HepG2 (cell line): ENCODE data around the gene TKFC. TPM values are rescaled to one million over a fixed set of nuclear protein-coding genes. Genes with fewer than 3 reads are reported as not detected.

Experiments
- BRD4 ChIP-seq: sonication (generic); formaldehyde crosslinking; IDR thresholded peaks from 2 replicates; pipeline ENCODE4 v1.4.0; 2020; ENCODE audit warnings: missing genetic modification reagents
- CHD4 ChIP-seq: fragments of 200-600 bp; sonication (generic); IDR thresholded peaks from 2 replicates; pipeline ENCODE4 v1.7.0; 2017; ENCODE audit warnings: mild to moderate bottlenecking, low read length, borderline replicate concordance
- MIXL1 ChIP-seq: IDR thresholded peaks from 2 replicates; pipeline ENCODE4 v1.6.1; 2016
- MLLT10 ChIP-seq: sonication (generic); formaldehyde crosslinking; IDR thresholded peaks from 2 replicates; pipeline ENCODE4 v1.4.0; 2020; ENCODE audit warnings: missing genetic modification reagents
- MYNN ChIP-seq: sonication (generic); formaldehyde crosslinking; IDR thresholded peaks from 2 replicates; pipeline ENCODE4 v1.4.0; 2020; ENCODE audit warnings: mild to moderate bottlenecking, low read depth, missing genetic modification reagents
- NAIF1 ChIP-seq: sonication (generic); formaldehyde crosslinking; IDR thresholded peaks from 2 replicates; pipeline ENCODE4 v1.5.0; 2020; ENCODE audit warnings: mild to moderate bottlenecking, missing genetic modification reagents, borderline replicate concordance
- NR2F2 ChIP-seq: IDR thresholded peaks from 2 replicates; pipeline ENCODE4 v1.6.1; 2012; ENCODE audit warnings: low read depth, inconsistent platforms, borderline replicate concordance
- PHF21A ChIP-seq: sonication (generic); formaldehyde crosslinking; IDR thresholded peaks from 2 replicates; pipeline ENCODE4 v1.5.0; 2020; ENCODE audit warnings: mild to moderate bottlenecking, missing genetic modification reagents
- TBX3 ChIP-seq: fragments of 450-650 bp; IDR thresholded peaks from 2 replicates; pipeline ENCODE4 v1.6.1; 2017; ENCODE audit warnings: antibody characterized with exemption, mild to moderate bottlenecking, inconsistent platforms, borderline replicate concordance
- ZBTB3 ChIP-seq: sonication (generic); formaldehyde crosslinking; IDR thresholded peaks from 2 replicates; pipeline ENCODE4 v1.4.0; 2020; ENCODE audit warnings: low read depth, mild to moderate bottlenecking, moderate library complexity, missing genetic modification reagents, borderline replicate concordance
- ZNF17 ChIP-seq: sonication (generic); formaldehyde crosslinking; IDR thresholded peaks from 2 replicates; pipeline ENCODE4 v1.5.0; 2020; ENCODE audit warnings: mild to moderate bottlenecking, missing genetic modification reagents
- ZNF563 ChIP-seq: sonication (generic); formaldehyde crosslinking; IDR thresholded peaks from 2 replicates; pipeline ENCODE4 v1.8.0; 2022; ENCODE audit warnings: mild to moderate bottlenecking, moderate library complexity, missing genetic modification reagents
- polyA plus RNA-seq, 8 experiments: library from polyadenylated mRNA; depleted of rRNA in 3 of 8; stranded (reverse) in 7 of 8; unstranded in 1 of 8; fragments of >200 nt; fragmentation: Illumina TruSeq in 4 of 8; extraction: Trizol in 4 of 8; gene quantifications; 2 replicates each; pipeline versions ENCODE4 v1.2.1 to v1.2.3, GENCODE V29; 2011 to 2016; ENCODE audit warnings: low read depth in 4 of 8, missing spikeins in 1 of 8, mixed read lengths in 1 of 8; ENCODE audit not compliant: insufficient read depth in 1 of 8
- total RNA-seq, 5 experiments: library from RNA; depleted of rRNA; stranded (reverse); fragments of >200 nt; fragmentation: Illumina TruSeq; extraction: Trizol; gene quantifications; 2 replicates each; pipeline ENCODE4 v1.2.3, GENCODE V29; 2016; ENCODE audit warnings: low read depth in 1 of 5
- TF ChIP-seq, protein P1 (sequence below), 2 experiments: sonication (generic) in 1 of 2; formaldehyde crosslinking in 1 of 2; IDR thresholded peaks; 2 replicates each; pipeline versions ENCODE4 v1.4.0 to v1.6.1; 2018 to 2020; ENCODE audit warnings: missing genetic modification reagents in 2 of 2, borderline replicate concordance in 1 of 2, low read depth in 1 of 2, mild to moderate bottlenecking in 1 of 2, missing biosample characterization in 1 of 2
- TF ChIP-seq, protein P2 (sequence below): IDR thresholded peaks from 2 replicates; pipeline ENCODE4 v1.6.1; 2016; ENCODE audit warnings: low read depth, missing genetic modification reagents, missing compliant biosample characterization
- TF ChIP-seq, protein P3 (sequence below): sonication (generic); formaldehyde crosslinking; IDR thresholded peaks from 2 replicates; pipeline ENCODE4 v1.8.1; 2023; ENCODE audit warnings: mild to moderate bottlenecking, inconsistent platforms, moderate library complexity, missing genetic modification reagents, borderline replicate concordance
- TF ChIP-seq, protein P4 (sequence below): sonication (generic); formaldehyde crosslinking; IDR thresholded peaks from 2 replicates; pipeline ENCODE4 v1.9.0; 2021; ENCODE audit warnings: missing genetic modification reagents, borderline replicate concordance

TKFC gene
- total and polyA plus RNA-seq, 2 of the 13 experiments (the other 11 are each of a cell fraction or from before 2014, with no cell fraction given) = 147 to 197 TPM

DNA sequence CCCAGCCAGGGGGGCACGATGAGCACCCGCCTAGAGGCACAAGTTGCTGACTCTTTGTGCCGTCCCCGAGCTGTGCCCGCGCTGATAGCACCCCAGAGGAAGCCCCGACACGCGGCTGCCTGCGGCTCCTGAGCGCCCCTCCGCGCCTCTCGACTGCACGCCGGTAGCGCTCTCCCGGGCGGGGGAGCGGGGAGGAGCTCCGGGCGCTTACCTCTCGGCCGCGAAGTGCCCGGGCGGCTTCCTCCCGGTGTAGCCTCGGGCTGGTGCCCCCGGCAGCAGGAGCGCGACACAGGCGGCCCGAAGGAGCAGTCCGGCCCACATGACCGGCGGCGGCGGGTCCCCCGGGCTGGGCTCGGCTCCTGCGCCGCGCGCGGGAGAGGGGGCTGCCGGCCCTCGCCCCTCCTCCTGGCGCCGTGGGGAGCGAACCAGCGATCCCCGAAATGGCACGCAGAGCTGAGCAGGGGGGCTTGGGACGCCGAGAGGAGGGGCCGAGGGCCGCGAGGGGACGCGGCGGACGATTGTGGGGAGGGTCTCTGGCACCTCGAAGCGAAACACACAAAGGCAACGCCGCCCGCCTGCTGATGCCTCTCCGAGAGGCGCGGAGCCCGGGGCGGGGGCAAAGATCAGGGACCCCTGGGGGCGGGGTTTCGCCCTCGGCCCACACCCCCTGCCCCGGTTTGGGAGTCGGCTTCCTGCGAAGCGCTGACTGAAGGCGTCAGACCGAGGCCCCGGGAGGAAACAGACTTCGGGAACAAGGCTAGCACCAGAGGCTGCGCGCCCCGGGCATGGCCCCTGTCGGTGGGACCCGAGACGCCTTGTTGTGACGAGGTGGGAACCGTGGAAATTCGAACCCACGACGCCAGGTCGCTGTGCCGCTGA lies 38.1 kb upstream of the TKFC start, which contains the start of gene VWCE (continued):
- peak; percentile 48; the same call in 1 of the 2 replicates for TF ChIP-seq NR2F2
- 0 out of 2 replicates have a peak, but pooled peaks have one; percentile 20 for TF ChIP-seq MYNN (CRISPR knock-in tag)
- no peak for TF ChIP-seq ZNF17 (CRISPR knock-in tag)
- TF ChIP-seq MLLT10 (CRISPR knock-in tag) = no peak
- TF ChIP-seq, protein P1, sequence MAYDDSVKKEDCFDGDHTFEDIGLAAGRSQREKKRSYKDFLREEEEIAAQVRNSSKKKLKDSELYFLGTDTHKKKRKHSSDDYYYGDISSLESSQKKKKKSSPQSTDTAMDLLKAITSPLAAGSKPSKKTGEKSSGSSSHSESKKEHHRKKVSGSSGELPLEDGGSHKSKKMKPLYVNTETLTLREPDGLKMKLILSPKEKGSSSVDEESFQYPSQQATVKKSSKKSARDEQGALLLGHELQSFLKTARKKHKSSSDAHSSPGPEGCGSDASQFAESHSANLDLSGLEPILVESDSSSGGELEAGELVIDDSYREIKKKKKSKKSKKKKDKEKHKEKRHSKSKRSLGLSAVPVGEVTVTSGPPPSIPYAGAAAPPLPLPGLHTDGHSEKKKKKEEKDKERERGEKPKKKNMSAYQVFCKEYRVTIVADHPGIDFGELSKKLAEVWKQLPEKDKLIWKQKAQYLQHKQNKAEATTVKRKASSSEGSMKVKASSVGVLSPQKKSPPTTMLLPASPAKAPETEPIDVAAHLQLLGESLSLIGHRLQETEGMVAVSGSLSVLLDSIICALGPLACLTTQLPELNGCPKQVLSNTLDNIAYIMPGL (CRISPR knock-in tag; IDR thresholded peaks at IDR 0.05; ENCODE audit: borderline replicate concordance in 1 of 2, low read depth in 1 of 2) = peak in 1 of 2 experiments; percentile 25; a peak in 2 of 4 replicates
- TF ChIP-seq BRD4 (CRISPR knock-in tag) = no peak; the same call in 1 of the 2 replicates
- no peak for TF ChIP-seq TBX3
- TF ChIP-seq MIXL1 = no peak
- peak; percentile 46; the same call in 1 of the 2 replicates for TF ChIP-seq ZBTB3 (CRISPR knock-in tag)
- TF ChIP-seq, protein P2, sequence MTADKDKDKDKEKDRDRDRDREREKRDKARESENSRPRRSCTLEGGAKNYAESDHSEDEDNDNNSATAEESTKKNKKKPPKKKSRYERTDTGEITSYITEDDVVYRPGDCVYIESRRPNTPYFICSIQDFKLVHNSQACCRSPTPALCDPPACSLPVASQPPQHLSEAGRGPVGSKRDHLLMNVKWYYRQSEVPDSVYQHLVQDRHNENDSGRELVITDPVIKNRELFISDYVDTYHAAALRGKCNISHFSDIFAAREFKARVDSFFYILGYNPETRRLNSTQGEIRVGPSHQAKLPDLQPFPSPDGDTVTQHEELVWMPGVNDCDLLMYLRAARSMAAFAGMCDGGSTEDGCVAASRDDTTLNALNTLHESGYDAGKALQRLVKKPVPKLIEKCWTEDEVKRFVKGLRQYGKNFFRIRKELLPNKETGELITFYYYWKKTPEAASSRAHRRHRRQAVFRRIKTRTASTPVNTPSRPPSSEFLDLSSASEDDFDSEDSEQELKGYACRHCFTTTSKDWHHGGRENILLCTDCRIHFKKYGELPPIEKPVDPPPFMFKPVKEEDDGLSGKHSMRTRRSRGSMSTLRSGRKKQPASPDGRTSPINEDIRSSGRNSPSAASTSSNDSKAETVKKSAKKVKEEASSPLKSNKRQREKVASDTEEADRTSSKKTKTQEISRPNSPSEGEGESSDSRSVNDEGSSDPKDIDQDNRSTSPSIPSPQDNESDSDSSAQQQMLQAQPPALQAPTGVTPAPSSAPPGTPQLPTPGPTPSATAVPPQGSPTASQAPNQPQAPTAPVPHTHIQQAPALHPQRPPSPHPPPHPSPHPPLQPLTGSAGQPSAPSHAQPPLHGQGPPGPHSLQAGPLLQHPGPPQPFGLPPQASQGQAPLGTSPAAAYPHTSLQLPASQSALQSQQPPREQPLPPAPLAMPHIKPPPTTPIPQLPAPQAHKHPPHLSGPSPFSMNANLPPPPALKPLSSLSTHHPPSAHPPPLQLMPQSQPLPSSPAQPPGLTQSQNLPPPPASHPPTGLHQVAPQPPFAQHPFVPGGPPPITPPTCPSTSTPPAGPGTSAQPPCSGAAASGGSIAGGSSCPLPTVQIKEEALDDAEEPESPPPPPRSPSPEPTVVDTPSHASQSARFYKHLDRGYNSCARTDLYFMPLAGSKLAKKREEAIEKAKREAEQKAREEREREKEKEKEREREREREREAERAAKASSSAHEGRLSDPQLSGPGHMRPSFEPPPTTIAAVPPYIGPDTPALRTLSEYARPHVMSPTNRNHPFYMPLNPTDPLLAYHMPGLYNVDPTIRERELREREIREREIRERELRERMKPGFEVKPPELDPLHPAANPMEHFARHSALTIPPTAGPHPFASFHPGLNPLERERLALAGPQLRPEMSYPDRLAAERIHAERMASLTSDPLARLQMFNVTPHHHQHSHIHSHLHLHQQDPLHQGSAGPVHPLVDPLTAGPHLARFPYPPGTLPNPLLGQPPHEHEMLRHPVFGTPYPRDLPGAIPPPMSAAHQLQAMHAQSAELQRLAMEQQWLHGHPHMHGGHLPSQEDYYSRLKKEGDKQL = no peak
- TF ChIP-seq PHF21A (CRISPR knock-in tag) = peak; percentile 72
- TF ChIP-seq NAIF1 (CRISPR knock-in tag) = no peak
- TF ChIP-seq, protein P3, sequence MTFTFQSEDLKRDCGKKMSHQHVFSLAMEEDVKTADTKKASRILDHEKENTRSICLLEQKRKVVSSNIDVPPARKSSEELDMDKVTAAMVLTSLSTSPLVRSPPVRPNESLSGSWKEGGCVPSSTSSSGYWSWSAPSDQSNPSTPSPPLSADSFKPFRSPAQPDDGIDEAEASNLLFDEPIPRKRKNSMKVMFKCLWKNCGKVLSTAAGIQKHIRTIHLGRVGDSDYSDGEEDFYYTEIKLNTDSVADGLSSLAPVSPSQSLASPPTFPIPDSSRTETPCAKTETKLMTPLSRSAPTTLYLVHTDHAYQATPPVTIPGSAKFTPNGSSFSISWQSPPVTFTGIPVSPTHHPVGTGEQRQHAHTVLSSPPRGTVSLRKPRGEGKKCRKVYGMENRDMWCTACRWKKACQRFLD = no peak
- TF ChIP-seq ZNF563 (CRISPR knock-in tag) = no peak; the same call in 1 of the 2 replicates
- TF ChIP-seq, protein P4, sequence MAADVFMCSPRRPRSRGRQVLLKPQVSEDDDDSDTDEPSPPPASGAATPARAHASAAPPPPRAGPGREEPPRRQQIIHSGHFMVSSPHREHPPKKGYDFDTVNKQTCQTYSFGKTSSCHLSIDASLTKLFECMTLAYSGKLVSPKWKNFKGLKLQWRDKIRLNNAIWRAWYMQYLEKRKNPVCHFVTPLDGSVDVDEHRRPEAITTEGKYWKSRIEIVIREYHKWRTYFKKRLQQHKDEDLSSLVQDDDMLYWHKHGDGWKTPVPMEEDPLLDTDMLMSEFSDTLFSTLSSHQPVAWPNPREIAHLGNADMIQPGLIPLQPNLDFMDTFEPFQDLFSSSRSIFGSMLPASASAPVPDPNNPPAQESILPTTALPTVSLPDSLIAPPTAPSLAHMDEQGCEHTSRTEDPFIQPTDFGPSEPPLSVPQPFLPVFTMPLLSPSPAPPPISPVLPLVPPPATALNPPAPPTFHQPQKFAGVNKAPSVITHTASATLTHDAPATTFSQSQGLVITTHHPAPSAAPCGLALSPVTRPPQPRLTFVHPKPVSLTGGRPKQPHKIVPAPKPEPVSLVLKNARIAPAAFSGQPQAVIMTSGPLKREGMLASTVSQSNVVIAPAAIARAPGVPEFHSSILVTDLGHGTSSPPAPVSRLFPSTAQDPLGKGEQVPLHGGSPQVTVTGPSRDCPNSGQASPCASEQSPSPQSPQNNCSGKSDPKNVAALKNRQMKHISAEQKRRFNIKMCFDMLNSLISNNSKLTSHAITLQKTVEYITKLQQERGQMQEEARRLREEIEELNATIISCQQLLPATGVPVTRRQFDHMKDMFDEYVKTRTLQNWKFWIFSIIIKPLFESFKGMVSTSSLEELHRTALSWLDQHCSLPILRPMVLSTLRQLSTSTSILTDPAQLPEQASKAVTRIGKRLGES (CRISPR knock-in tag) = no peak
- peak; percentile 36; the same call in 1 of the 2 replicates for TF ChIP-seq CHD4
